HepG2 (cell line): ENCODE measurements around the gene NFATC3. TPM values are rescaled to one million over a fixed set of nuclear protein-coding genes. Genes with fewer than 3 reads are reported as not detected.

Experiments
- CEBPG ChIP-seq: IDR thresholded peaks from 2 replicates; pipeline ENCODE4 v1.6.1; 2016
- CREM ChIP-seq, 2 experiments: sonication (generic) in 1 of 2; formaldehyde crosslinking in 1 of 2; IDR thresholded peaks; 2 replicates each; pipeline versions ENCODE4 v1.4.0 to v1.6.1; 2016 to 2020; ENCODE audit warnings: antibody characterized with exemption in 1 of 2, mild to moderate bottlenecking in 1 of 2, missing genetic modification reagents in 1 of 2
- ELK4 ChIP-seq: sonication (generic); formaldehyde crosslinking; IDR thresholded peaks from 2 replicates; pipeline ENCODE4 v1.9.0; 2021; ENCODE audit warnings: missing genetic modification reagents, borderline replicate concordance
- FOXA1 ChIP-seq, 2 experiments: fragments of 450-650 bp in 1 of 2; sonication (generic) in 1 of 2; formaldehyde crosslinking in 1 of 2; IDR thresholded peaks; 2 replicates each; pipeline versions ENCODE4 v1.4.0 to v1.6.1; 2016 to 2020; ENCODE audit warnings: missing genetic modification reagents in 1 of 2
- GABPA ChIP-seq, 2 experiments: IDR thresholded peaks; 2 replicates each; pipeline ENCODE4 v1.6.1; 2011 to 2016; ENCODE audit warnings: low read depth in 2 of 2, low read length in 1 of 2, missing biosample characterization in 1 of 2, missing genetic modification characterization in 1 of 2
- SP5 ChIP-seq: IDR thresholded peaks from 2 replicates; pipeline ENCODE4 v1.6.1; 2016; ENCODE audit warnings: low read depth, borderline replicate concordance
- ZFP91 ChIP-seq: sonication (generic); formaldehyde crosslinking; IDR thresholded peaks from 2 replicates; pipeline ENCODE4 v1.9.0; 2022; ENCODE audit warnings: missing genetic modification reagents, mild to moderate bottlenecking, borderline replicate concordance
- ZNF407 ChIP-seq: sonication (generic); formaldehyde crosslinking; IDR thresholded peaks from one replicate; pipeline ENCODE4 v1.5.1; 2020; ENCODE audit warnings: mild to moderate bottlenecking, missing genetic modification reagents; ENCODE audit errors: not compliant biosample characterization
- polyA plus RNA-seq, 8 experiments: library from polyadenylated mRNA; depleted of rRNA in 3 of 8; stranded (reverse) in 7 of 8; unstranded in 1 of 8; fragments of >200 nt; fragmentation: Illumina TruSeq in 4 of 8; extraction: Trizol in 4 of 8; gene quantifications; 2 replicates each; pipeline versions ENCODE4 v1.2.1 to v1.2.3, GENCODE V29; 2011 to 2016; ENCODE audit warnings: low read depth in 4 of 8, missing spikeins in 1 of 8, mixed read lengths in 1 of 8; ENCODE audit not compliant: insufficient read depth in 1 of 8
- total RNA-seq, 5 experiments: library from RNA; depleted of rRNA; stranded (reverse); fragments of >200 nt; fragmentation: Illumina TruSeq; extraction: Trizol; gene quantifications; 2 replicates each; pipeline ENCODE4 v1.2.3, GENCODE V29; 2016; ENCODE audit warnings: low read depth in 1 of 5
- TF ChIP-seq, protein P1 (sequence below): sonication (generic); formaldehyde crosslinking; IDR thresholded peaks from 2 replicates; pipeline ENCODE4 v1.5.0; 2020; ENCODE audit warnings: missing genetic modification reagents, mild to moderate bottlenecking, borderline replicate concordance
- TF ChIP-seq, protein P2 (sequence below): sonication (generic); formaldehyde crosslinking; IDR thresholded peaks from 2 replicates; pipeline ENCODE4 v1.4.0; 2020; ENCODE audit warnings: missing genetic modification reagents, borderline replicate concordance

Gene NFATC3
- total and polyA plus RNA-seq, 2 of the 13 experiments (the other 11 are each of a cell fraction or from before 2014, with no cell fraction given): 52.6 to 62.7 TPM

- TF ChIP-seq, protein P1, sequence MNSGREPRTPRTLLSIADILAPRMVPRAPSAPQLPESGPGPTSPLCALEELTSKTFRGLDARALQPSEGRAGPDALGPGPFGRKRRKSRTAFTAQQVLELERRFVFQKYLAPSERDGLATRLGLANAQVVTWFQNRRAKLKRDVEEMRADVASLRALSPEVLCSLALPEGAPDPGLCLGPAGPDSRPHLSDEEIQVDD (CRISPR knock-in tag): peak; percentile 63; the same call in 1 of the 2 replicates
- peak; percentile 100 for TF ChIP-seq SP5 (CRISPR knock-in tag)
- peak; percentile 88 for TF ChIP-seq ZFP91 (CRISPR knock-in tag)
- TF ChIP-seq, protein P2, sequence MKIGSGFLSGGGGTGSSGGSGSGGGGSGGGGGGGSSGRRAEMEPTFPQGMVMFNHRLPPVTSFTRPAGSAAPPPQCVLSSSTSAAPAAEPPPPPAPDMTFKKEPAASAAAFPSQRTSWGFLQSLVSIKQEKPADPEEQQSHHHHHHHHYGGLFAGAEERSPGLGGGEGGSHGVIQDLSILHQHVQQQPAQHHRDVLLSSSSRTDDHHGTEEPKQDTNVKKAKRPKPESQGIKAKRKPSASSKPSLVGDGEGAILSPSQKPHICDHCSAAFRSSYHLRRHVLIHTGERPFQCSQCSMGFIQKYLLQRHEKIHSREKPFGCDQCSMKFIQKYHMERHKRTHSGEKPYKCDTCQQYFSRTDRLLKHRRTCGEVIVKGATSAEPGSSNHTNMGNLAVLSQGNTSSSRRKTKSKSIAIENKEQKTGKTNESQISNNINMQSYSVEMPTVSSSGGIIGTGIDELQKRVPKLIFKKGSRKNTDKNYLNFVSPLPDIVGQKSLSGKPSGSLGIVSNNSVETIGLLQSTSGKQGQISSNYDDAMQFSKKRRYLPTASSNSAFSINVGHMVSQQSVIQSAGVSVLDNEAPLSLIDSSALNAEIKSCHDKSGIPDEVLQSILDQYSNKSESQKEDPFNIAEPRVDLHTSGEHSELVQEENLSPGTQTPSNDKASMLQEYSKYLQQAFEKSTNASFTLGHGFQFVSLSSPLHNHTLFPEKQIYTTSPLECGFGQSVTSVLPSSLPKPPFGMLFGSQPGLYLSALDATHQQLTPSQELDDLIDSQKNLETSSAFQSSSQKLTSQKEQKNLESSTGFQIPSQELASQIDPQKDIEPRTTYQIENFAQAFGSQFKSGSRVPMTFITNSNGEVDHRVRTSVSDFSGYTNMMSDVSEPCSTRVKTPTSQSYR (CRISPR knock-in tag): peak; percentile 73
- TF ChIP-seq GABPA (IDR thresholded peaks at IDR 0.05; ENCODE audit: low read depth, low read length): no peak
- TF ChIP-seq GABPA (CRISPR knock-in tag; IDR thresholded peaks at IDR 0.05; ENCODE audit: low read depth): peak; percentile 69
- TF ChIP-seq FOXA1 (IDR thresholded peaks at IDR 0.05): no peak
- TF ChIP-seq FOXA1 (CRISPR knock-in tag; IDR thresholded peaks at IDR 0.05): peak; percentile 54
- peak; percentile 56; the same call in 1 of the 2 replicates for TF ChIP-seq CREM (IDR thresholded peaks at IDR 0.05)
- no peak for TF ChIP-seq CREM (CRISPR knock-in tag; IDR thresholded peaks at IDR 0.05)
- no peak for TF ChIP-seq ELK4 (CRISPR knock-in tag)
- peak; percentile 18; the same call in 1 of the 2 replicates for TF ChIP-seq CEBPG (CRISPR knock-in tag)
- peak; percentile 27 for TF ChIP-seq ZNF407
Observed at GRCh38 chr16:68257906-68258800, 173.0 kb downstream of the NFATC3 start (continued).
